ENCODE measurements around the gene MSH3. TPM values are rescaled to one million over a fixed set of nuclear protein-coding genes. Genes with fewer than 3 reads are reported as not detected.

The MSH3 gene
- 39.1 TPM for total RNA-seq

DNA sequence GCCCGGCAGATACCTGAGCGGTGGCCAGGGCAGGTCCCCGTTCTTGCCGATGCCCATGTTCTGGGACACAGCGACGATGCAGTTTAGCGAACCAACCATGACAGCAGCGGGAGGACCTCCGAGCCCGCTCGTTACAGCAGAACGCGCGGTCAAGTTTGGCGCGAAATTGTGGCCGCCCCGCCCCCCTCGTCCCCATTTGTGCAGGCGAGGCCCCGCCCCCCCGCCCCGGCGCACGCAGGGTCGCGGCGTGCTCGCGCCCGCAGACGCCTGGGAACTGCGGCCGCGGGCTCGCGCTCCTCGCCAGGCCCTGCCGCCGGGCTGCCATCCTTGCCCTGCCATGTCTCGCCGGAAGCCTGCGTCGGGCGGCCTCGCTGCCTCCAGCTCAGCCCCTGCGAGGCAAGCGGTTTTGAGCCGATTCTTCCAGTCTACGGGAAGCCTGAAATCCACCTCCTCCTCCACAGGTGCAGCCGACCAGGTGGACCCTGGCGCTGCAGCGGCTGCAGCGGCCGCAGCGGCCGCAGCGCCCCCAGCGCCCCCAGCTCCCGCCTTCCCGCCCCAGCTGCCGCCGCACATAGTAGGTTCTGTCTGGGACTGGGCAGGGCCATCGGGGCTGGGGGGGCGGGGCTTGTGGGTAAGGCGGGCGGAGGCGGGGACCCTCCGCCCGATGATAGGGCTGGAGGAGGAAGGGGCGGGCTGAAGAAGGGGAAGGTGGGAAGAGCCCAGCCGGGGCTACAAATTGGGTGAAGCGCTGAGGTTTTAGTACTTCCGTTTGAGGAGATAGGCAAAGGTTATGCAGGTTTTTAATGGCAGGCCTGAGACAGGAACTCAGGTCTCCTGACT, at the start of gene MSH3, which contains the start of gene DHFR:
MSH3 (plus strand) TSS at position 262 of the 840 bp plus-strand sequence; CDS start at position 338, 76 bp downstream.
DHFR (minus strand) TSS at position 593 of the 840 bp plus-strand sequence; CDS start at position 99, 494 bp downstream.
- DNase-seq = peak; percentile 87

DNA sequence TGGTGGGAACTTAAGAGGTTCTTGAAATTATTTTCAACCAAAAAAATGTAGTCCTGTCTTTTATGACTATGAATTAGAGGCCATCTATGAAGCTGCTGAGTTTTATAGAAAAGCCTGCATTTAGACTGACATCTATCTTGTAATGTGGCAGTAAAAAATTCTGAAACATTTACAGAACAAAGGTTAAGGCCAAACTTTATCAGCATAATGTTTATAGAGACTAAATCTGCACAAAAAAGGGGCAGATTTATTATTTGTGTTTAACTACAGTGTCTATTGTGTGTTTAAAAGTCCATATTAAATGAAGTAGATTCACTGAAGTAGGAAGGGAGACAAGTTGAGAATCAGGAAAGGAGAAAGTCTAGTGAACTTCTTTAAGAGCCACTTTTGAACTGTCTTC, 47.1 kb upstream of the MSH3 start:
- no peak for DNase-seq

DNA sequence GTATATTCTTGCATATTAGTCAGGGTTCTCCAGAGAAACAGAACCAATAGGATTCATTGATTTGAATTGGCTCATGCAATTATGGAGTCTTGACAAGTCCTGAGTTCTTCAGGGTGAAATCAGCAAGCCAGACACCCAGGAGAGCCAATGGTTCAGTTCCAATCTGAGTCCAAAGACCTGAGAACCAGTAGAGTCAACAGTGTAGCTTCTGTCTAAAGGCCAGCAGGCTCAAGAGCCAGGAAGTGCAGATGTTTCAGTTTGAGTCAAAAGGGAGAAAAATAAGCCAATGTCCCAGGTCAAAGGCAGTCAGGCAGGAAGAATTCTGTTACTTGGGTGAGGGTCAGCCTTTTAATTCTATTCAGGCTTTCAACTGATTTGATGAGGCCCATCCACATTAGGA, 46.6 kb upstream of the MSH3 start:
- no peak for DNase-seq

DNA sequence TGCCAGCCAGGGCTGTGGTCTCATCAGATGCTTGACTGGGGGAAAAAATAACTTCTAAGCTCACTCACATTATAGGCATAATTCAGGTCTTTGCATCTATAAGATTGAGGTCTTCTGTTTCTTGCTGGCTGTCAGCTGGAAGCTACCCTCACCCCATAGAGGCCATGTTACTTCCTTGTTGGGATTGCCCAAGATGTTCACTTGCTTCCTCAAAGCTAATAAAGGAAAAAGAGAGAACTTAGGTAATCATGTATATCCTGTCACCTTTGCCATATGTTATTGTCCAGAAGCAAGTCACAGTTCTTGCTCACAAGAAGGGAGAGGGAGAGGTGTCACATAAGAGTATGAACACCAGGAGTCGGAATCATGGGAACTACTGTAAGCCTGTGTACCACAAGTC, 45.7 kb upstream of the MSH3 start:
- no peak for DNase-seq

DNA sequence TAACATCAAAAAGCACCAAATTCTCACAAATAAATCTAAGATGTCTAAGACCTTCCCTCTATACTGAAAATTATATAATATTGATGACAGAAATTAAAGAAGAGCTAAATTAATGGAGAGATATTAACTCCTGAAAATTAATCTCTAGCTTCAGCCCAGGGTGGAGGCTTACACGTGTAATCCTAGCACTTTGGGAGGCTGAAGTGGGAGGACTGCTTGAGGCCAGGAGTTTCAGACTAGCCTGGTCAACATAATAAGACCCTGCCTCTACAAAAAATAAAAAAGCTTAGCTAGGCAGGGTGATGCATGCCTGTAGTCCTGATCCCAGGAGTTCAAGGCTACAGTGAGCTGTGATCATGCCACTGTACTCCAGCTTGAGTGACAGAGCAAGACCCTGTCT, 44.8 kb upstream of the MSH3 start:
- no peak for DNase-seq

DNA sequence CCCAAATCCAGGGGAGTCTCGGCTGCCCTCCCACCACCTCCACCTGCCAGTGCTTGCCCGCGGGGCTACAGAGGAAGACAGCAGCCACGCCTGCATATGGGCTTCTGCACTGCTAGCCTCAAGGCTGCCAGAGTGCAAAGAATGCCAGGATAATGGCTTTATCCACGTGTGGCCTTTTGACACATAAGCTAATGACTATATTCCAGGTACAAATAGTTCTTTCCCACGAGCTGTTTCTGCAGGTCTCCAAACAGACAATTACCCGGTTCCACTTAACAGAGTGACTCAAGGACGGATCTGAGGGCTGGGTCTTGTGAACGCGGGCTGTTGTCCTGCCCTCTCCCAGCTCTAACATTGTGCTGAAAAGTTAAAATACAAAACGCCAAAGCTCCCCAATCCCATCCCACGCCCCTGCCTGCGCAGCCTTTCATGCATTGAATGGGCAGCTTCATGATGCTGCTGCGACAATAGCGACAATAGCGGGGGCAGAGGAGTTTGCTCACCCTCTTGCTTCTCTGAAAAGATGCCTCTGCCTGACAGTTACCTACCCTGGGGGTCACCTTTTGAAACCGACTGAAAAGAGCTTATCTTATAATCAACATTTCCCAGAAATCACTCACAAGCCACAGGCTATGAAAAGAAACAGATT, 39.1 kb upstream of the MSH3 start:
- no peak for DNase-seq

DNA sequence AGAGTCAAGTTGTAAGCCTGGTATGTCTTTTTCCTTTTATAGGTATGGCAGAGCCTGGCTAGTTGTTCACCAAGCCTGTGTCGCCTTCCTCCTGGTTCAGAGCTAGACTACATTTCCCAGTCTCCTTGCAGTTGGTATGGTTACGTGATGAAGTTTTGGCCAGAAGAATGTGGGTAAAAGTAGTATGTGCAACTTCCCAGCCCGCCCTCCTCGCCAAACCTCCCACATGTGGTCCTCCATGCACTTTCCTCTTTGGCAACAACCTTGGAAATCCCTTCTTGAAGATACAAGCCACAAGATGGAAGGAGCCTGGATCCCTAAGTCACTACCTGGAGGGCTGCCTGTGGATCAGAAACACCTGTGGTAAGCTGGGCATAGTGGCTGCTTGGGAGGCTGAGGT, 36.0 kb upstream of the MSH3 start:
- no peak for DNase-seq

DNA sequence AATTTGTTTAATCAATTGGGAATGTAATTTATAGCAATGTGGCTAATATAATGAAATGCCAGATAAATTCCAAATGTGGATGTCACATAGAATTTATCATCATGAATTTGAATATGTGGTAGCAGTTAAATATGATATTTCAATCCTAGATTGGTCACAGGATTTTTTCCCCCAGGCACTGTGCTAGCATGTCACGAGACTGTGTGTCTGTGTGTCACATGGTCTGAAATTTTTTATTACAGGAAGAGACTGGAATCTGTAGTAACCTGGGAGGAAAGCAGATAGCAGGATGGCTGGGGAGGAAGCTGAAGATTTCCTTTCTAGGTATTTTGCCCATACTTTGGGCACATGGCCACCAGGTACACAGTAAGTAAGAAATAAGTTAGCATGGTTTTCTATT, 35.4 kb upstream of the MSH3 start:
- no peak for DNase-seq

DNA sequence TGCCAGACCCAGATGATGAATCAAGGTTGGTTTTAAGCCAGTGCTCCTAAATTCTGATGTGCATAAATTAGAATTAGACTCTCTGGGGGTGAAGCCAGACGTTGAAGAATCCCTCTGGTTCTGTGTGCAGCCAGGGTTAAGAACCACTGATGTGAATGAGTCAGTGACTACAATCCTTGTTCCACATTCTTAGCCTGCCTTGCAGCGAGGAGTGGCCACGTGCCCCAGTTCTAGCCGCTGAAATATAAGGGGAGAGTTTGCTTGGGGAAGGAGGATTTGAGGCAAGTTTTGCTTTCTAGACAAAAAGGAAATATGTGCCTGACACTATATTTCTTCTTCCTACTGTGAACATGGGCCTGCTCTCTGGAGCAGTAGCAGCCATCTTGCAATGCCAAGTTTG, 34.2 kb upstream of the MSH3 start:
- no peak for DNase-seq

DNA sequence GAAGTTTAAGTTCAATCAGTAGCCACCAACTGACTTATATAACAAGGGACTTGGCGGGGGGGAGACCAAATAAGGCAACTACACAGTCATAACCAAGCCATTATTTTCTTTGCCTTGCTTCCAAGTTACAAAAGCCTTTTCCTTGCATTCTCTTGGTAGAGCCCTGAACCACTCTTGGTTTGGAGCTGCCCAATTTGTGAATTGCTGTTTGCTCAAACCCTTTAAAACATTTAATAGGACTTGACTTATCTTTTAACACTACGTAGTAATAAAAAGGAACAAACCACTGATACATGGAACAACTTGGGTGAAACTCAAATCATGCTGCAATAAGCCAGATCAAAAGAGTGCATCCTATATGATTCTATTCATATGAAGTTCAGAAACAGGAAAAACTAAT, 31.7 kb upstream of the MSH3 start:
- no peak for DNase-seq

DNA sequence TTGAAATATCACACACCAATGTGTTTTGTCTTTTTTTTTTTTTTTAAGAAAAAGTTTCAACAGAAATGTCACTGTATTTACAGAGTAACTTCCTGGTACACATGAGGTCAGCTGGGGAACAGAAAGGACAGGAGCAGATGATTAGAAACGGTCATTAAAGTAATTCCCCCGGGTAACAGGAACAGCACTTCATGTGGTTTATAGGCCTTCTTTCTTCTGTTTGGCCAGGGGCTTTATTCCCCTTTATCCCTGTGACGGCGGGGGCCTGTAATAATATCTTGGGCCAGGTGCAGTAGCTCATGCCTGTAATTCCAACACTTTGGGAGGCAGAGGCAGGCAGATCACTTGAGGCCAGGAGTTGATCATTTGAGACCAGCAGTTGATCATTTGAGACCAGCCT, 30.5 kb upstream of the MSH3 start:
- no peak for DNase-seq

DNA sequence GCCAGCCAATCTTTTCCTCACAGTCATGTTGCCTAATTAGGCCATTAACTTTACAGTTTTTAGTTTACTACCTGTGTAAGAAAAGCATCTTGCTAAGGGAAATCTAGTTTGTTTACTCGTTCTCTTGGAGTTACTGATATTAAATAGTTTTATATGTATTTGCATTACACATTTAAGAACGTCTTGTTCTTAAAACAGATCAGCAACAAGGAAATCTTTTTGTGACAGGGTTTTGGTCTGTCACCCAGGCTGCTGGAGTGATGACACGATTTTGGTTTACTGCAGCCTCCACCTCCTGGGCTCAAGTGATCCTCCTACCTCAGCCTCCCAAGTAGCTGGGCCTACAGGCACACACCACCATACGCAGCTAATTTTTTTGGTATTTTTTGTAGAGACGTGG, 29.2 kb upstream of the MSH3 start:
- no peak for DNase-seq

DNA sequence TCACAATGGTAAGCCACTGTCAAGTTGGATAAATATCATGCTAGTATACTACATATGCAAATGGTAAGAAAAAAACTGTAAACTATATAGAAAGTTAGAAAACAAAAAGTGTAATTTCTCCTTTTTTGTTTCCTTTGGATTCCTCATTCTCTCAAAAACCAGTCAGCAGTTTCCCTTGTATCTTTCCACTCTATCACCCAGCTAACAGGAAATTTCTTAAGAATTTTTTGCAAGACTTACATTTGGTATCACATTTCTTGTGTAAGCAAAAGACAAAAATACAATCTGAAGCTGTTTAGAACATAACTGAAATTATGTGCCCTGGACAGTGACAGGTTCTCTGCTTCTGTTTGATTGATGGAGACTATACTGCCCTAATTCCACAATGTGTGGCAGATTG, 25.2 kb upstream of the MSH3 start:
- DNase-seq = no peak

DNA sequence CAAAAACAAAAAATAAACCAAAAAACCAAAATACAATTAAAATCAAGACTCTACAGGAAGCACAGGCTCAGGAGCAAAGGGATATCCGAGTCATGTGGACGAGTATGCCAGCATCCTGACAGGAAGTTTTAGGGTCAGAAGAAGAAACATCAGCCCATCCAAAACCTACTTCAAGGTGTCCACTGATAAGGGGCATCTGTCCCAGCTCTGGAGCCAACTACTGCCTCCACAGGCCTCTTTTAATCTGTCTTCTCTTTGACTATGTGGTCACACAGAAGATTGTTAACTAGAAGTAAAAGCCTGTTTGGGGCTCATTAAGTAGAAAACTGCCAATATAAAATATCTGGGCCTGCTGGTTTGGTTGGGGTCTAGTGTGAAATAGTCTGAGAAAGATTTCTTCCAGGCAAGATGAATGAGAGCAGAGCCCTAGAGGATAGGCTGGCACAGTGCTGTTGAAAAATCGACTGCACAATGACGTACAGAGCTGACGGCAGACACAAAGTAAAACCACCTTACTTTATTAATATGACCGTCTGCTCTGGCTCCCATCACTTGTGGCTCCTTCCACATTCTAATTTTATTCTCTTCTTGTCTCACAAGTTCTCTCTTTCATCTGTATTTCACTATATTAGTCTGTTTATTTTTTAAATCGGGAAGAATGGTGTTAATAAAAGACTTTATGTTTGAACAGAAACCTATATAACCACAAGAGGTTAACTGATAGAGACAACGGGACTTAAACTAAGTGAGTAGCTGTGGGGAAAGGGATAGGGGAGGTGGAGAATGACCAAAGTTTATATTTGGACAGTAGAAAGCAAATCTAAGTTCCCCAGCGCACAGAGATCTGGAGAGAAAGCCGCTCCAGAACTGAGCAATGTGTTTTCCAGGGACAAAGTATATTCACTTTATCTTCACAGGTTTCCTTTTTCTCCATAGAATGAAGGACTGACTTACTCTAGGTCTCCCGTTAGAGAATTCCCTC, 22.9 kb upstream of the MSH3 start:
- DNase-seq = no peak

DNA sequence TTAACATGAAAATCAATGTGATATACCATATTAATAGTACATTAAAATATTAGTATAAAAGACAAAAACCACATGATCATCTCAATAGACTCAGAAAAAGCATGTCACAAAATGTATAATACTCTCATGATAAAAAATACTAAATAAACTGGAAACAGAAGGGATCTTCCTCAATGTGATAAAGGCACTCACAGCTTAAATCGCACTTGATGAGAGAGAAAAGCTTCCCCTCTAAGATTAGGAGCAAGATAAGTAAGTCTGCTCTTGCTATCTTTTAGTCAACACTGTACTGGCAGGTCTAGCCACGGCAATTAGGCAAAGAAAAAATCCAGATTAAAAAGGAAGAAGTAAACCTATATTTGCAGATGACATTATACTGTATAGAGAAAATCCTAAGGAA, 21.8 kb upstream of the MSH3 start:
- no peak for DNase-seq

DNA sequence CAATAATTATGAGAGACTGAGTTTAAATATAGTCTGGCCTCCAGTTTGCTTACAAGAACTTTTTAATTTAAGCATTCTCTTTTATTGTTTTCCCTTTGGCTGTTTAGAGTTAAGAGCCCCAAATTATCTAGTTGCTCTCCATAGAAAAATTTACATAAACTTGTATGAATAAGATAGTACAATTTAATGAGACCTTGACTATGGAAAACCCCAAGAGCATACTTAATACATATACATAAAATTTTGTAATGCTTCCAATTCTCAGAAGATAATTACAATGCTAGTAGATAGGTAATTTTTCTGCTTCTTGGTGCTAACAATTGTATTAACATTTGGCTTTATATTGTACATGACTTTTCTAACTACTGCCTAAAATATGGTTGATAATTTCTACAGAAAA, 20.3 kb upstream of the MSH3 start:
- DNase-seq = no peak

DNA sequence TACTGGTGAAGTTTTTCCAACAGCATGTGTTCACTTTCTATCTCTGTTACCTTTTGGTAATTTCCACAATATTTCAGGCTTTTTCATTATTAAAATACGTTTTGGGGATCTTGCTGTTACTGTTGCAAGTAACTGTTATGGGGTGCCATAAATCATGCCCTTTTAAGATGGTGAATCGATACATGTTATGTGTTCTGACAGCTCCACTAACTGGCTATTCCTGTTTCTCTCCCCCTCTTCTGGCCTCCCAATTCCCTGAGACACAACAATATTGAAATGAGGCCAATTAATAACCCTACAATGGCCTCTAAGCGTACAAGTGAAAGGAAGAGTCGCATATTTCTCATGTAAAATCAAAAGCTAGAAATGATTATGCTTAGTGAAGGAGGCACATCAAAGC, 13.1 kb upstream of the MSH3 start:
- DNase-seq = no peak

DNA sequence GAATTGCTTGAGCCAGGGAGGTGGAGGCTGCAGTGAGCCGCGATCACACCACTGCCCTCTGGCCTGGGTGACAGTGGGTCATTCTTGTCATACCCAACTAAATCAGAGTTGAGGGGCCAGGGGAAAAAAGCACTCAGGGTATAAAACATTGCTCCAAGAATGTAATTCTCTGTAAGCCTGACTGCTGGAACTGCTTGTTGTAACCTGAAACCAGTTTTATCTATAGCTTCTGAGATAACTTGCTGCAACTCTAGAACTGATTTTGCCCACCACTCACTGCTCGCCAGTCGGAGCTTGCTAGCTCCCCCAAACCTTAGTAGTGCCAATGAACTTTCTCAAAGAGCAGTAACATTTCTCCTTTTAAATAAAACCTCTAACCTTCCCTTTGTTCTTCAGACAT, 9.6 kb upstream of the MSH3 start:
- DNase-seq = no peak

DNA sequence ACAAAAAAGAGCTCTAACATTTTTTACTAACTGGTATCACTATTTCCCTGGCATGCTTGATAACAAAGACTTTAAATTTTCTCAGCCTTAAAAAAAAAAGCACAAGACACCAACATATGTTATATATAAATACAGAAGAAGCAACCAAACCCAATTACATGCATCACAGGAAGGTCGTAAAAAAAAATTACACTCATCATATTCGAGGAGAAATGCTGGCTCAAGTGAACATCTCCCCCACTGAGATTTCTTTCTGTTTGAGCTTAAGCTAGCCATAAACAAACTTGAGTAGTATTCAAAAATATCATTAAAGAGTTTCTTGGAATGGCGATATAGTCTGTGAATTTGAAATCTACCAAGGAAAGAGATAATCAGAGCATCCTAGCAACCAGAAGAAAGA, 7.5 kb upstream of the MSH3 start:
- DNase-seq = no peak

DNA sequence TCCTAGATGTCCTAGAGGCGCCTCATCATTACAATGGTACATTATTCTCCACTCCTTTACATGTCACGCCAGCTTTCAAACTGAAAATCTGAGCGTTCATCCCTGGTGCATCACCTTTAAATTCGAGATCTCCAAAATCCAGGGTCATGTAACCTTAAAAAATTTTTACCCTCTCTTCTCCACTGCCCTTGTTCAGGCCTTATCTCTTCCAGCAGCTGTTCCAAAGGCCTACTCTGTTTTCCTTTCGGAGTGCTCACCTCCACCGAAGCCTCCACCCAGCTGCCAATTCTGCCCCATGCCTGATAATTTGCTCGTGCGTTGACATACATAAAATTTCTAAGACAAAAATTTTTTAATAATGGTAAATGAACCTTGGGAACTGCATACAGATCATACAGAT, 950 bp upstream of the MSH3 start:
- no peak for DNase-seq

DNA sequence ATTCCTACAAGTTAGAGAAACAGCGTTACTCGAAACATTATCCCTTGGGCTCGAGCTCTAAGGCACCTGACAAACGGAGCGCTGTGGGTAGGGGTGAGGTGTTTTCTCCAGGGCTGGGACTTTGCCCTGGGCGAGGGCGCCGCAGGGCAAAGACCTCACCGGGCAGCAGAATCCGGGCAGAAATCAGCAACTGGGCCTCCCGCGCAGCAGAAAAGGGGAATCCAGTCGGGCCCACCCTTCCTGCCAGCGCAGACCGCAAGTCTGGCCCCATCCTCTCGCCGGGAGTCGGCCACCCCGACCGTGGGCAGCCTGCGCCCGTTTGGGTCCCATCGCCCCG, 430 bp upstream of the MSH3 start:
- no peak for DNase-seq

DNA sequence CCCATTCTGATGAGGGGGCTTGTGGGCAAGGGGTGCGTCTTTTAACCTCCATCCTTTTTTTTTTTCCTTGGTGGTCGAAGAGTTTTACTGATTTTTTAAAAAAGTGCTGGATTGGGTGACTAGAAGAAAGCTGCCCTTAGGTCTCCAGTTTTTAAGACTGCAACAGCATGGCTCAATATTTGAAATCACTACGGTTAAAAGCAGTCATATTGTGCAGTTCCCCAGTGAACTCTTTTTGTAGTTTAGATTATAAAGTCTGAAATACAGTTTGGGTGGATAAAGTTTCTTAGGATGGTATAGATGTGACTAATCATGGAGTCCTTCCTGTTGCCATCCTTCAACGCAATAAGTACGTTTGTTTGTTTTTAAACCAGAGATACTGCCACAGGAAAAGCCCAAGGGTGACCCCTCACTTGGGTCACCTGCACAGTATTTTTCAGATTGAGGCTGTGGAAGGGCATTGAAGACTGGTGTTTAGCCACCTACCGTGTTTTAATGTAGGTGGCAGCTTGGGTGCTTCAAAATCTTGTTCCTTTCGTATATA, 851 bp downstream of the MSH3 start:
- no peak for DNase-seq

DNA sequence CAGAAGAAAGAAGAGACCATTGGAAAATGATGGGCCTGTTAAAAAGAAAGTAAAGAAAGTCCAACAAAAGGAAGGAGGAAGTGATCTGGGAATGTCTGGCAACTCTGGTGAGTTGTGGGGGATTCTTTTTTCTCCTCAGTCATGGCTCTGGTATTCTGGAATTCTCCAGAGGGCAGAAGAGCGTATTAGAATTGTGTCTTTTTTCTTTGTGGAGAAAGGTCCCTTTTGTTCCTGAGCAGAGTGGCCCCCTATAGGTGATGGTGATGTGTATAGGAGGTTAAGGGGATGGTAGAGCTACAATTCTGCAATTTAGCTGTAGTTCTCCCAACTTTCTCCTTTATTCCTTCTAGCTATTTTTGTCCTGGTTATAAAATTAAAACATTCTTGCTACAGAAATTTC, 2.0 kb downstream of the MSH3 start:
- no peak for DNase-seq

All from occipital lobe (tissue), 2 donors.